Activated T-cell treated with anti-CD3 and anti-CD28 coated beads, Interleukin-2, amount 50 U/mL, for 4 hours (primary cell): ENCODE data around the gene CNRIP1. TPM values are rescaled to one million over a fixed set of nuclear protein-coding genes. Genes with fewer than 3 reads are reported as not detected.

Source experiments
- total RNA-seq, 3 donors: library from RNA; stranded (reverse); gene quantifications; one replicate each; pipeline ENCODE4 v1.2.1, GENCODE V29; 2021

CNRIP1 gene
- total RNA-seq, 3 donors from 2014 or later: 0.11 to 0.13 TPM; not detected in 1

Other genes starting within 250 kb of the CNRIP1 start
- gene PNO1, start 162.1 kb downstream of the CNRIP1 start, total RNA-seq: 10 to 100 TPM; 65.8 to 73.7 (median 72.4) TPM
- gene PPP3R1, start 67.4 kb downstream of the CNRIP1 start, total RNA-seq: 10 to 100 TPM; 73.5 to 84.0 (median 74.2) TPM
- gene PLEK, start 45.3 kb upstream of the CNRIP1 start, total RNA-seq: 1 to 10 TPM; 2.6 to 7.8 (median 7.8) TPM
- under 1 TPM; 0.43 to 0.87 (median 0.66) TPM for gene FBXO48, start 147.3 kb upstream of the CNRIP1 start, total RNA-seq
- gene APLF, start 147.6 kb upstream of the CNRIP1 start, total RNA-seq: 1 to 10 TPM; 1.3 to 1.6 (median 1.3) TPM